ENCODE results near the gene MBOAT2.

- TF ChIP-seq HNF4G (IDR thresholded peaks at IDR 0.05) = no peak
- no peak for TF ChIP-seq CTCF (IDR thresholded peaks at IDR 0.05; ENCODE audit: low read depth, low read length, missing input control)
- TF ChIP-seq RAD21 (IDR thresholded peaks at IDR 0.05) = no peak
Measured at GRCh38 chr2:8926356-8926755, 77.1 kb downstream of the MBOAT2 start.
